Adrenal gland (tissue), 5 donors: ENCODE measurements around the gene SLC6A11.

ENCODE experiments used
- POLR2A ChIP-seq, 2 donors: fragments of 450-650 bp; IDR thresholded peaks; one replicate each; pipeline ENCODE4 v1.6.1; 2017; ENCODE audit warnings: antibody characterized with exemption in 2 of 2, mild to moderate bottlenecking in 2 of 2, moderate library complexity in 1 of 2
- TF ChIP-seq, protein P1 (sequence below), 6 experiments: fragments of 450-650 bp in 4 of 6; fragments of 200-600 bp in 2 of 6; sonication (generic) in 1 of 6; IDR thresholded peaks; 1 replicate in 5 of 6; 2 replicates in 1 of 6; pipeline versions ENCODE4 v1.5.1 to v1.8.0; 2016 to 2021; ENCODE audit warnings: antibody characterized with exemption in 6 of 6, mild to moderate bottlenecking in 2 of 6, moderate library complexity in 1 of 6
- donor health status: DM: no; HTN: no; CAD: no.

DNA sequence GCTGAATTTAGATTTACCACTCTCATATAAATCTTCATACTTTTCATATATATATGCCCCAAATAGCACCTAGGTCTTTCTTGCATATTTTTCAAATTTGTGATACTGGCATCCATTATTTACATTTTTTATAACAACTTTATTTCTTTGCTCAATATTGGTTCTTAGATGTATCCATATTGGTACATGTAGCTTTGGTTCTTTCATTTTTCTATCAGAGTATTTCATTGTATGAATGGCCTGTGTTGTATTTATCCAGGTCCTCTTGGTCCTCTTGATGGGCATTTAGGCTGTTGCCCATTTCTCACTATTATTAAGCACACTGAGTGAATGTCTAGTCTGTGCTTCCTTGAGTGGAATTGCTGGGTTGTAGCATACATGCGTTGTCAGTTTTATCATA is 8.4 kb downstream of the SLC6A11 start:
- TF ChIP-seq, protein P1, sequence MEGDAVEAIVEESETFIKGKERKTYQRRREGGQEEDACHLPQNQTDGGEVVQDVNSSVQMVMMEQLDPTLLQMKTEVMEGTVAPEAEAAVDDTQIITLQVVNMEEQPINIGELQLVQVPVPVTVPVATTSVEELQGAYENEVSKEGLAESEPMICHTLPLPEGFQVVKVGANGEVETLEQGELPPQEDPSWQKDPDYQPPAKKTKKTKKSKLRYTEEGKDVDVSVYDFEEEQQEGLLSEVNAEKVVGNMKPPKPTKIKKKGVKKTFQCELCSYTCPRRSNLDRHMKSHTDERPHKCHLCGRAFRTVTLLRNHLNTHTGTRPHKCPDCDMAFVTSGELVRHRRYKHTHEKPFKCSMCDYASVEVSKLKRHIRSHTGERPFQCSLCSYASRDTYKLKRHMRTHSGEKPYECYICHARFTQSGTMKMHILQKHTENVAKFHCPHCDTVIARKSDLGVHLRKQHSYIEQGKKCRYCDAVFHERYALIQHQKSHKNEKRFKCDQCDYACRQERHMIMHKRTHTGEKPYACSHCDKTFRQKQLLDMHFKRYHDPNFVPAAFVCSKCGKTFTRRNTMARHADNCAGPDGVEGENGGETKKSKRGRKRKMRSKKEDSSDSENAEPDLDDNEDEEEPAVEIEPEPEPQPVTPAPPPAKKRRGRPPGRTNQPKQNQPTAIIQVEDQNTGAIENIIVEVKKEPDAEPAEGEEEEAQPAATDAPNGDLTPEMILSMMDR (IDR thresholded peaks at IDR 0.05): no peak
- no peak for TF ChIP-seq POLR2A (IDR thresholded peaks at IDR 0.05)
